ENCODE results near the gene BFSP2.
"Not testable (repeated sequence)": the region's sequence is repeated elsewhere in the genome, so short reads cannot be mapped to it uniquely, and the experiment has no call there.

The BFSP2 gene

DNA sequence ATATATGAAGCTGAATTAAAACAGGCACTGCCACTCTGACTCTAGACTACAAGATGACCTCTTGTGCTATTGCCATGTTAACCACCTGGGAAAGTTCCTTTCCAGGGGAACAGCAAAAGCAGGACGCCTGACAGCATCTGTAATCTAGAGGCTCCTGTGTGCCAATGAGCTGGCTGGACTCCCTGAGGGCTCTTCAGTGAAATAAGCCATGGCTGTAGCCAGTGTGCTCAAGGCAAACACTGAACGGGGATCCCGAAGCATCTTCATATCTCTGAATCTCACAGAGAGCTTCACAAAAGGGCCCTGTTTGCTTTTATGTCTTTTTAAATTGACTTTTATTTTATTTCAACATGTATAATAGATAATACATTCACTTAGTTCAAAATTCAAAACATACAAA is 57.2 kb downstream of the BFSP2 start:
- DNase-seq (ENCODE audit: low read depth in 2 of 2) = no peak

DNA sequence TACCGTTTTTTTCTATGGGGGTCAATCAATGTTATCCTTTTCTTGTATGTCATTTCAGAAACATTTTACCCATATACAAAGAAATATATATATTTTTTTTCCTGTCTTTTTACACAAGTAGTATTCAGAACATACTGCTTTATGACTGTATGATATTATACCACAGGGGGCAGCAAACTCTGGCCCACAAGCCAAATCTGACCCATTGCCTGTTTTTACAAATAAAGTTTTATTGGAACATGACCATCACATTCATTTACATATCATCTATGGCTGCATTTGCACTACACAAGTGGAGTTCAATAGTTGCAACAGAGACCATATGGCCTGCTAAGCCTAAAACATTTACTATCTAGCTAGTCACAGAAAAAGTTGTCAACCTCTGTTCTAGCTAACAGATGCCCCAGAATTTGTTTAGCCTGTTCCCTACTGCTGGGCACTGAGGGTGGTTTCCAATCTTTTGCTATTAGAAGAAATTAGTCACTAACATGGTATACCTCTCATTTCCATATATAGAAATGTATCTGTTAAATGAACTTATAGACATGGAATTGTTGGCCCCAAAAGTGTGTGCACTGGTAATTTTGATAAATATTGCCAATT is 57.7 kb downstream of the BFSP2 start:
- DNase-seq (ENCODE audit: low read depth in 2 of 2) = no peak

DNA sequence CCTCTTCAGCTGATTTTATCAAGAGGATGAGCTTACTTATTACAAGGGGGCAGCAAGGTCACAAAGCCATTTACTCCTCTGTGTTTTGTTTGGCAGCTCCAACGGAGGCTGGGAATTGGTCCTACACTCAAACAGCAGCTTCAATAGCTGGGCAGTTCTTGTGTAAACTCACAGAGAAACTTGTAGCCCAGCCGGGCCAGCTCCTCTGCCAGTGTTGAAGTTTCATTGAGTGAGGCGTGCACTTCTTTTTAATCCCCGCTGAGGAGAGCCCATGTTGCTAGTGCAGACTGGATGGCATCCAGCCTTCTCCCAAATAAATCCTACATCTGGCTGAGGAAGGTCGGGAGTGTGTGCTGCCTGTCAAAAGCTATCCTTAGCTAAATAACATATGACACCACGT is 59.5 kb downstream of the BFSP2 start:
- no peak for DNase-seq (ENCODE audit: low read depth in 2 of 2)

DNA sequence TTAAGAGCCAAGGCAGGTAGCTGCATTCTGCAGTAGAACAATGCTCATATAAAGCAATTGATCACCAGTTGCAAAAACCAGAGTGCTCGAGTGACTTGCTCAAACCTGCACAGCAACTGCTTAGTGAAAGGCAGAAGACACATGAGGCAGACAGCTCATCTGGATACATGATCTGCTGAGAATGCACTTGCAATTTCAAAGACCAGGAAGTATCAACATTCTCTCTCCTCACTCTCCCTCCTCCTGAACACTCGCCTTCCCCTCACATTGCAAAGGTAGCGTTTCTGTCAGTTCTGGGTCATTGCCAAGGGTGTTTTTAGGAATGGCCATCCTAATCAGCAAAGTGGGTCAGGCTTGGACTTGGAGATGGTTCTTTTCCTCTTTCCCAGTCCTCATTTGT is 61.0 kb downstream of the BFSP2 start:
- no peak for DNase-seq (ENCODE audit: low read depth in 2 of 2)

DNA sequence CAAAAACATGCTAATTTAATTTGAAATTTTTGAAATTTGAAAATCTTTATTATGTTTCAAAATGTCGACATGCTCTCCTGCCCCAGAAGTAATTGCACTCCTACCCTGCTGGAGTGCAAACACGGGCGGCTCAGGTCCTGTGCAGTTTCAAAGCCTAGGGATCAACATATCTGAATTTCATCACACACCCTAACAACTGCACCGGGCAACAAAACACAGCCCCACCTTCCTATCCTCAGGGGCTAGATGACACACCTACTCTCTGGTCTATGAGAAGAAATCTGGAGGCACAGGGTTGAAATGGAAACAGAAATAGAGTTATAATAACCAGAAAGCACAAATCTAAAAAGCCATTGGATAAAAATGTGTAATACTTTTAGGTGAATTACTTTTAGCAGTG is 61.4 kb downstream of the BFSP2 start:
- no peak for DNase-seq (ENCODE audit: low read depth in 2 of 2)

DNA sequence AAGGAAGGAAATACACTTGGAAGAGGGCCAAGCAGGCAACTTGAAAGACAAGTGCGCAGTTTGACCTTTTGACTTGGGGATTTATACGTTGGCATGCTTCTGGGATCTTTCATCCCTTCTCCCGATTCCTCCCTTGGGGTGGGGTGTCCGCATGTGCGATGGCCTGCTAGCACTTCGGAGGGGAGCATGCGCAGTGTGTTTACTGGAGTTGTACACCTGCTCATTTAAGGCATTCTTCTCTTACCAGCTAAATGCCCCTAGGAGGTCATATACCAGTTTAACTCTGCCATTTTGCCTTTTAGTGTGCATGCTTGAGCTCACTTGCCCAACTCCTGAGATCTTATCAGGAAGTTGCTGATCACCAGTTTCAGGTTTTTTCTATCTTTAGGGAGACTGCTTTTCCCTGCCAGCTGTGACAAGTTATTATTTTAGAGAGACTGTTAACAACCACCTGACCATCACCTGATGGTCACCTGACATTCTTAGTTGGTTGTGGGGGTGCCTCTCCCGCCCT is 63.5 kb downstream of the BFSP2 start:
- no peak for DNase-seq (ENCODE audit: low read depth in 2 of 2)

DNA sequence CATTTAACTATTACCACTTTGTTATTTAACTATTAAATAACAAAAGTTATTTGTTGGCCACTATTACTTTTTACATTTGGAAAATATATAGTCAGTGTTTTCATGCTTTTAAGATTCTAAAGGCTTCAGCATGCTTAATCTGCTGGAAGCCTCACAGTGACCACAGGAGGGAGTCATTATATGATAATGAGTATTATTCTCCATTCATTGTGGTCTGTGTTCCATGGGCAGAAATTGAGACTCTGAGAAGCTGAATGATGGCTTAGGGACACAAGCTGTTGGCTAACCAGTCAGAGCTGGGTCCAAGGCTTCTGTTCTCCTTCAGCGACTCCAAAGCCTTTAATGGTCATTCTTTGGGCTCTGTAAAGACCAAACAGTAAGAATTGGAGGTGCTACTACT is 64.7 kb downstream of the BFSP2 start:
- no peak for DNase-seq (ENCODE audit: low read depth in 2 of 2)

DNA sequence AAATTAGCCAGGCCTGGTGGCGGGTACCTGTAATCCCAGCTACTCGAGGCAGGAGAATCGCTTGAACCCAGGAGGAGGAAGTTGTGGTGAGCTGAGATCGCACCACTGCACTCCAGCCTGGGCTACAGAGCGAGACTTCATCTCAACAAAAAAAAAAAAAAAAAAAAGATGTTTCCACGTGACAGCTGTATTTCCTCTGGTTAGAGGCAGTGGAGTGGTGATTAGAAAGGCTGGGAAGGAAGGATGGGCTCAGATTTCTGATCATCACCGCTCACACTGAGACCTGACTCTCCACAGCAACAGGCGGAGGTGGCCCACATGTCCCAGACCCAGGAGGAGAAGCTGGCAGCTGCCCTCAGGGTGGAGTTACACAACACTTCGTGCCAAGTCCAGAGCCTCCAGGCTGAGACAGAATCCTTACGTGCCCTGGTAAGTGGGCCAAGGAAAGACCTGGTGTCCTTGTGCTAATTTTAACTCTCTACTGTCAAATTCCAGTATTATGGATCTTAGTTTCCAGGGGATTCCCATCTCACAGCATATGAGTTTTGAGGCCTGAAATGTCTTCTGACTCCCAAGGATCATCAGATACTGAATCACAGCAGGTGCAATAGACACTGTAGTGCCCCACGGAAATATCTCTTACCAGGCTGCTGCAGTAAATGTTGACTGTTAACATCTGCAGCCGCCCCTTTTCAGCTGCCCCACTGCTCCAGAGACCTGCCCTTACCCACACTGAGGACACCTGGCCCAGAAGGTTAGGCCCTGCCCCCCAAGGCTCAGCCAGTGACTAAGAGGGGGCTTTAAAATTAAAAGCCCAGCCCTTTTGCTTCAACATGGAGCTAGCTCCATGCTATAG is 66.9 kb downstream of the BFSP2 start:
- DNase-seq (ENCODE audit: low read depth in 2 of 2) = no peak

DNA sequence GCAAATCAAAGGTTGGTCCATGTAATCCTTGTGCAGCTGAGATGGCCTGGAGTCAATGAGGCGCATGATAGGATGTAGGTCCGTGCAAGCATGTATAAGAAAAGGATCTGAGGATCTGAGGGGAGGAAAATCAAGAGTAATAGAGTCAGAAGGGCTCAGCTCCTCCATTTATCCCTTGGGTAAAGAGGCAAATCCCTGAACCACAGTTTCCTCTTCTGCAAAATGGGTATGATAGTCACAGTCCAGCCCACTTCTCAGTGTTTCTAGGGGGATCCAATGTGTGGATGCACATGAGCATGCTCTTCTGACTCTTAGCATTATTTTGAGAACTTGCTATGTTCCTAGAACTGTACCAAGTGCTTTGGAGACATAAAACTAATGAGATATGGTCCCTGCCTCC is 67.9 kb downstream of the BFSP2 start:
- DNase-seq (ENCODE audit: low read depth in 2 of 2) = no peak

DNA sequence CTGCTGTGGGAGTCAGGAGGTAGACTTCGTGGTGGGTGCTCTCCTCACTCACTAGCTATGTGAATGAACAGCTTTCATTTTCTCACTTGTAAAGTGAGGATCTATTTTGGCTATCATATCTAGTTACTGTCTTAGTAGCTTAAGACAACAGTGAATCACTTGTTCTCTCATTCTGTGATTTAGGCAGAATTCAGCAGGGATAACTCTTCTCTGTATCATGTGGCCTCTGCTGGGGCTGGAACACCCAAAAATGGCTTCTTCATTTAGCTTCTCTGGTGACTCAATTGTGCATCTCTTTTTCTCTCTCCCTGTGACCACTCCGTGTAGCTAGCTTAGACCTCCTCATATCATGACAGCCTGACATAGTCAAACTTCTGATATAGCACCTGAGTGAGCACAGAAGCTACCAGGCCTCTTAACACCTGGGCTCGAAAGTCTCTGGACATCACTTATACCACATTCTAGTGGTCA is 68.4 kb downstream of the BFSP2 start:
- DNase-seq (ENCODE audit: low read depth in 2 of 2) = no peak

DNA sequence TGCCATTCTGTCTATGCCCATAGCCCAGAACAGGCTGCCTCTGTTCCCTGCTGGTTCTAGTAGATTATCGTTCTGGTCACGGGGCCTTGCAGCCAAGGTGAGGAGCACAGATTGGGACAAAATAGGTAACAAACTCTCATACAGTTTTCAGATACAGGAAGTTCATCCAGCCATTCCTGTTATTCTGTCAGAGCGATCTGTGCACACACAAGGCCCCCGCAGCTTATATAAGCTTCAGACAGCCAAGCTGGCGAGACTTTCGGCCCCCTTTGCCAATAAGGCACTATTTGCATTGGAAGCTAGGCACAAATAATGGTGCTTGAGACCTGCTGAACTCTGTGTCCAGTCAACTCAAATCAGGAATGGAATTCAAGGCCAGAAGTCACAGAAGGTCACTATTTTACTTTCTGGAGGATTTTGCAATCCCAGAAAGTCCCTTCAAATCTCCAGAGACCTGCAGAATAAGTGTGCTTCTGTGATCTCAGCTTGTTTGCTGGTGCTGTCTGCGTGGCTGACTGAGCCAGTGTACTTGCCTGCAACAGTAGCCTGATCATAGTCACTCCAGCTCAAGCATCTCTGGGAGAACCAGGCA is 69.4 kb downstream of the BFSP2 start:
- DNase-seq (ENCODE audit: low read depth in 2 of 2) = no peak

DNA sequence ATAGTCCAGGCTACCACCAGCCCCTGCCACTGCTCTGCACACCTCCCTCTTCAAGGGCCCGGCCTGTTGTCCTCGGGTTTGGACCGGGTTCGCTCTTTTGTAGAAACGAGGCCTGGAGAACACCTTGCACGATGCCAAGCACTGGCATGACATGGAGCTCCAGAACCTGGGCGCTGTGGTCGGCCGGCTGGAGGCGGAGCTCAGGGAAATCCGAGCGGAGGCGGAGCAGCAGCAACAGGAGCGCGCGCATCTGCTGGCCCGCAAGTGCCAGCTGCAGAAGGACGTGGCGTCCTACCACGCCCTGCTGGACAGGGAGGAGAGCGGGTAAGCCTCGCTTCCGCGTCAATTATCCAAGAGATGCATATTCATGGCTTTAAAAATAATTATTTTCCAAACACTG is 72.4 kb downstream of the BFSP2 start:
- DNase-seq (ENCODE audit: low read depth in 2 of 2) = no peak

DNA sequence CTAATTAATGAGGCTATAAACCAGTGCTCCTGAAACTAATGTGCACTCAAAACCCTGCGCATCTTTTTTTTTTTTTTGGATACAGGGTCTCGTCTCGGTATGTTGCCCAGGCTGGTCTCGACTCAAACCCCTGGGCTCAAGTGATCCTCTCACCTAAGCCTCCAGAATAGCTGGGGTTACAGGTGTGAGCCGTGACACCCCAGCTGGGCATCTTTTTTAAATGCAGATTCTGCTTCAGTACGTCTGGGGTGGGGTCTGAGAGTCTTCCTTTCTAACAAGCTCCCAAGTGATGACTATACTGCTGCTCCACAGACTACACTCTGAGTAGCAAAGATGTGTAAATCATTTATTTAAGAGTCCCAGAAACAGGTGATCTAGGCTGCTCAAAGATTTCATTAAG is 73.0 kb downstream of the BFSP2 start:
- DNase-seq (ENCODE audit: low read depth in 2 of 2) = no peak

DNA sequence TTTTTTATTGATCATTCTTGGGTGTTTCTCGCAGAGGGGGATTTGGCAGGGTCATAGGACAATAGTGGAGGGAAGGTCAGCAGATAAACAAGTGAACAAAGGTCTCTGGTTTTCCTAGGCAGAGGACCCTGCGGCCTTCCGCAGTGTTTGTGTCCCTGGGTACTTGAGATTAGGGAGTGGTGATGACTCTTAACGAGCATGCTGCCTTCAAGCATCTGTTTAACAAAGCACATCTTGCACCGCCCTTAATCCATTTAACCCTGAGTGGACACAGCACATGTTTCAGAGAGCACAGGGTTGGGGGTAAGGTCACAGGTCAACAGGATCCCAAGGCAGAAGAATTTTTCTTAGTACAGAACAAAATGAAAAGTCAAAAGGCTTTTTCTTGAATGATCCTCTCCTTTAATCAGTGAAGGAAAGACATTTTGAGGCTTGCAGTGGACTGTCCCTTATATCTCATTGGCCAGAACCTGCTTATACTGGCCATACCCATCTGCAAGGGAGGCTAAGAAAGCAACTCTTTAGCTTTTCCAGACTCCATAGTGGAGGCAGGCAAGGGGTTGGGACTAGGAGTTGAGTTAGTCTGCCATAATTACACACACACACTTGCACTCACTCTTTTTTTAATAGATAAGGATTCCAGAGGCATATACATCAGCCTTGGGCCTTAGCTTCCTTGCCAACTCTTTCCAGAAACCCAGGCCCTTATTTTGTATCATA is 73.8 kb downstream of the BFSP2 start:
- not testable (repeated sequence) for DNase-seq (ENCODE audit: low read depth in 2 of 2)

DNA sequence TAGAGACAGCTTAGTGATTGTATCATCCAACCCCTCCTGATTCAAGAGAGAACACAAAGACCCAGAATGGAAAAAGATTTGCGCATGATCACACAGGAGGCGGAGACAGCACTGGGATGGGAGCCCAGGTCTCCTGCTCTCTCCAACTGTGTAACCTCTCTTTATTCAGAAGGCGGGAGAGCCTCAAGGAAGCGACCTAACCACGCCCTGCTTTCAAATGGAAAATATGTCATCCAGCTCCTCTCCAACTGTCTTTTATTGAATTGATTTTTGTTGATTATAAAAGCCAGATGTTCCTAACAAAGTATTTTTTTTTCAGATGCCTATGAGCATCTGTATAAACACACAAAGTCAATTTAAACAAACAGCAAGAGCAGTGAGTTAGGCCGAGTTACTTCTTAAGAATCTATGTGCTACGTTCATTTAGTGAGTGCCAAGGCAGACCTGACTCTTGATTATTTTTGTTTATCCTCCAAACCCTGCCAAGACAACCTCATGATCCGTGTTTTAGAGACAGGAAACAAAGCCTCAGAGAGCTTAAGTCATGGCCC is 74.5 kb downstream of the BFSP2 start:
- no peak for DNase-seq (ENCODE audit: low read depth in 2 of 2)

DNA sequence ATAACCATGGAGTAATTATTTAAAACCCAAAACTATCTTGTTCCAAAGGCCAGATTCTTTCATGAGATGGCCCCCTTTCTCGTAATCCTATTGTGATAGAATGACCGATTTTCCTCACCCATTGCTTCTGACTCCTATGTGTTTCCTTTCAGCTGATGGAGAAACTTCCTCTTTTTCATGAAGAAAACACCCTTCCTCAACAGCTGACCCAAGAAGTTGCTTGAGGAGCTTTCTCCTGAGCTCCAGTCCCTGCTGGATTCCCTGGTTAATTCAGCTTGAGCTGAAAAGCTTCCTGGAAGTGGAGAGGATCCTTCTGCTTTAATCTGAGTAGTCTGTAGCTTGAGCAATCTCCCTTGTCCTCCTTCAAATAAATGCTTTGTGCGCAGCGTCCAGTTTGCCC is 75.0 kb downstream of the BFSP2 start:
- DNase-seq (ENCODE audit: low read depth in 2 of 2) = no peak

DNA sequence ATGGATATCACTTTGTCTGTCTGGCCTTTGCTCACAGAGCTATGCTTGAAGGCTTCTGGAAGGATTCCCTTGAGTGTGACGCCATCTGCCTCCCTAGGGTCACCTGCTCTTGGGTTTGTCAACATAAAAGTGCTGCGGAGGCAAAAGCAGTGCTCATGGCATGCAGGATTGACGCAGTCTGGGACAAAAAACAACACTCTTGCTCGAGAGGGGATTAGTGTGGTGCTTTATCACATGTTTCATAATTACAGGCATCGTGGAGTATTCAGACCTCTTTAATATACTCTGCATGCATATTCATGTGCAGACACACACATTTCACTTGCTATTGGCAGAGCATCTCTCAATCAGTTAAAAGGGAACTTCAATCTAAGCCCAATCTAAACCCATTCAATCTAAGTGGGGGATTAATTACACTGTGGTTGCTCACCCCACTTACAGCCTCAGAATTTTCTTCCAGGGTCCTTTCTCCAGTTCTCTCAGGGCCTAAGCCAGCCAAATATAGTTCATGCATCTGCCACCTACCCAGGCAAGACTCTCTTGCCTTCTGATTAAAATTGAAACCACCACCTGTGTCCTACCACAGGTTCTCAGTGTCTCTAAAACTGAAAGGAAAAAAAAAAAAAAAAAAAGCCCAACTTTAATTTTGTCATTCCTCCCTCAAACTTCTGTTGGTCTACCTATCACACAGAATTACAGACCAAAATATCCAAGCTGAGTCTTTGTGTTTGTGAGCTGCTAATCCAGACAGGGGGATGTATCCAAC is 75.6 kb downstream of the BFSP2 start:
- no peak for DNase-seq (ENCODE audit: low read depth in 2 of 2)

DNA sequence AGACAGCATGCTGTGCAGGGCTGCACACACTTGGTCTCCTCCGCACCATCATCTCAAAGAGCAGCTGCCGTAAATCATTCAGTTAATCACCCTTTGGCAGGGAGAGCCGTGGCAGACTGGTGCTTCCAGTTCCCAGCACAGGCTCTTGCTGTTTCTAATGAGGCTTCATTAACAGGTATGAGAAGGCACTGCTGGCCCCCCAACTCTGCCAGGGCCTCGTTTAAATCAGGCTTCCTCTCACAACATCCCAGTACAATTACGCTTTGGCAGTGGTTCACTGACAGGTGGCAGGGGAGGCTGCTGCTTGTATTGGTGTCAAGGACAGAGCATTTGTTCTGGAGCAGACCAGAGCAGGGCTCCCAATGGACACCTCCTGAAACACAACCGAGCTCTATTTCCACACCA is 77.1 kb downstream of the BFSP2 start:
- no peak for DNase-seq (ENCODE audit: low read depth in 2 of 2)

DNA sequence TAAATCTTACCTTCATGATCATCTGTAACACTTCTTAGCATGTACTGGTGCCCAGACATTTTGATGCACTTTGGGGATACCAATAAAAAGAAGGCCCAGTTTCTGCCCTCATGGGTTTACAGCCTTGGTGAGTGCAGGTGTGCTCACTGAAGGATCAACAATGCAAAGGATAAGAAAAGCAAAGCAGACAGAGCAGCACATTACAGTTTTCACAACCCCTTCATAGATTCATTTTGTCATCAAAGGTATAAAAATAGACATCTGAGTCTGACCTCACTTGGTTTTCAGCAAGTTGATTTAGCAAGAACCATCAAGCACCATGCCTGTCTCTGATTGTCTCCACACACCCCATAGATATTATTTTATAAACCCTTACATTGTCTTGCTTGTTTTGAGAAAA is 77.6 kb downstream of the BFSP2 start:
- no peak for DNase-seq (ENCODE audit: low read depth in 2 of 2)

DNA sequence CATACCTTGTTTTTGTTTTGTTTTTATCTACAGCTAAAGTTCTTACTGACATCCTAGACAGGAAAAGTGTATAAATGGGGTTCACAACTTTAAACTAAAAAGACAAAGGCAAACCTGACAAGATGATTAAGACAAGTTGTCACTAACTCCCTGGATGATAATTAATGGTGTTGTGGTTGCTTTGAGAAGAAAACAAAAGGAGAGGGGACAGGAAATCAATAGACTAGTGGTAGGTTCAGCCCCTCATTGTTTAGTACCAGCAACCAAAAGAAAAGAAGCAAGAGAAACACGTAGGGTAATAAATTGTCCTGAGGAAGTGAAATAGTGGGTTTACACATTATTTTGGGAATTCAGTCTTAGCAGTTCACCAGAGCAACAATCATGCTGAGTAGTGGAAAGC is 78.8 kb downstream of the BFSP2 start:
- DNase-seq (ENCODE audit: low read depth in 2 of 2) = no peak

DNA sequence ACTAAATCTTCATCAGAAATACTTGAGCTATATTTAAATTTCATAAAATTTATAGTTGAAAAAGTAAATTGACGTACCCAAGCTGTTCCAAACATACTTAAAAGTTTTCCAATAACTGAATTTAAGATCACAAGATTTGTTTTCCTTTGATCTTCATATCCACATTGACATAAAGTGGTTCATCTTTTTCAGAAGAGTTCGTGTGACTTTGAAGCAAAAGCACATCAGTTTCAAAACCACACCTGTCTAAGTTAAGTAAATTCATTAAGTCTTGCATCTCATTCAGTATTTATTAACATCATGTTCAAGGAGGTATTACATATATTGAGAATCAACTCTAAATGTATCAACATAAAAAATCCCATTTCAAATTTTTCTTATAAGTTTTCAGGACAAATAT is 79.5 kb downstream of the BFSP2 start:
- DNase-seq (ENCODE audit: low read depth in 2 of 2) = no peak
